GM18873 (cell line): Measurements from ENCODE around the gene RAMP3.
"Not testable (repeated sequence)": the region's sequence is repeated elsewhere in the genome, so short reads cannot be mapped to it uniquely, and the experiment has no call there.

Source experiments
- ATAC-seq: cut with Tn5 transposase; IDR thresholded peaks from one replicate; pipeline ENCODE4 v1.9.1; 2021; ENCODE audit warnings: mild to moderate bottlenecking, moderate library complexity, moderate number of reproducible peaks; ENCODE audit not compliant: unreplicated experiment, low FRiP score

Gene RAMP3

GRCh38 chr7:45131891-45132290 is 25.7 kb upstream of the RAMP3 start:
- ATAC-seq: no peak

GRCh38 chr7:45132708-45133320 is 24.8 kb upstream of the RAMP3 start:
- ATAC-seq: no peak

GRCh38 chr7:45133352-45133751 is 24.2 kb upstream of the RAMP3 start:
- no peak for ATAC-seq

- ATAC-seq: no peak
Measured at GRCh38 chr7:45133877-45134276, 23.7 kb upstream of the RAMP3 start.

GRCh38 chr7:45136106-45137060 is 21.2 kb upstream of the RAMP3 start:
- ATAC-seq: no peak

GRCh38 chr7:45138433-45139267 is 18.9 kb upstream of the RAMP3 start:
- ATAC-seq: no peak

- no peak for ATAC-seq
Measured at GRCh38 chr7:45140827-45141226, 16.8 kb upstream of the RAMP3 start.

- no peak for ATAC-seq
Measured at GRCh38 chr7:45143616-45144015, 14.0 kb upstream of the RAMP3 start.

GRCh38 chr7:45145881-45146280 is 11.7 kb upstream of the RAMP3 start:
- ATAC-seq: no peak

- ATAC-seq: no peak
Measured at GRCh38 chr7:45146531-45147379, 10.8 kb upstream of the RAMP3 start.

GRCh38 chr7:45147858-45148652 is 9.5 kb upstream of the RAMP3 start:
- ATAC-seq: no peak

GRCh38 chr7:45148653-45148973 is 9.0 kb upstream of the RAMP3 start:
- ATAC-seq: no peak

- ATAC-seq: no peak
Measured at GRCh38 chr7:45149606-45150005, 8.0 kb upstream of the RAMP3 start.

- ATAC-seq: no peak
Measured at GRCh38 chr7:45150199-45150598, 7.4 kb upstream of the RAMP3 start.

- ATAC-seq: no peak
Measured at GRCh38 chr7:45151131-45151684, 6.4 kb upstream of the RAMP3 start.

- no peak for ATAC-seq
Measured at GRCh38 chr7:45151967-45152366, 5.6 kb upstream of the RAMP3 start.

GRCh38 chr7:45153233-45153632 is 4.4 kb upstream of the RAMP3 start:
- no peak for ATAC-seq

GRCh38 chr7:45153861-45154260 is 3.7 kb upstream of the RAMP3 start:
- not testable (repeated sequence) for ATAC-seq

- no peak for ATAC-seq
Measured at GRCh38 chr7:45155357-45155900, 2.2 kb upstream of the RAMP3 start.
